22Rv1 (cell line): ENCODE measurements around the gene PTX3.

ENCODE experiments used
- ZFX ChIP-seq: fragments of 450-650 bp; IDR thresholded peaks from 2 replicates; pipeline ENCODE4 v1.6.1; 2017; ENCODE audit warnings: antibody characterized with exemption, borderline replicate concordance
- TF ChIP-seq, protein P1 (sequence below): fragments of 450-650 bp; IDR thresholded peaks from 2 replicates; pipeline ENCODE4 v1.5.1; 2017; ENCODE audit warnings: mild to moderate bottlenecking

DNA sequence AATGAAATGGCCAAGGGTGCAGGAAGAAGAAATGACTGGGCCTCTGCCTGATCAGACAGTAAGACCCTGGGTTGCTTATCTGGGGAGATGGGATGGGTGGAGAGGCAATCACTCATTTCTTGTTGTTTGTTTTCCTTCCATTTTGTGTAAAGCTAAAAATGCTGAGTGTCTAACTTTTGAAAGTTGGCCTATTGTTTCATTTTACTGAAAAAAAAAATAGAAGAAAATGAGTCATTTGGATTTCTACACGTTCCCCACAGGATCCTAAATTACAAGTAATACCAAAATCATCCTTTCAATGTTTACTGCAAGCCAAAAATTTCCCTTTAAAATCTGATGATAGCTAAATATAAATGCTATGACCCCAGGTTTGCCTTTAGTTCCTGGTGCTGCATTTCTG, 30.6 kb downstream of the PTX3 start:
- TF ChIP-seq, protein P1, sequence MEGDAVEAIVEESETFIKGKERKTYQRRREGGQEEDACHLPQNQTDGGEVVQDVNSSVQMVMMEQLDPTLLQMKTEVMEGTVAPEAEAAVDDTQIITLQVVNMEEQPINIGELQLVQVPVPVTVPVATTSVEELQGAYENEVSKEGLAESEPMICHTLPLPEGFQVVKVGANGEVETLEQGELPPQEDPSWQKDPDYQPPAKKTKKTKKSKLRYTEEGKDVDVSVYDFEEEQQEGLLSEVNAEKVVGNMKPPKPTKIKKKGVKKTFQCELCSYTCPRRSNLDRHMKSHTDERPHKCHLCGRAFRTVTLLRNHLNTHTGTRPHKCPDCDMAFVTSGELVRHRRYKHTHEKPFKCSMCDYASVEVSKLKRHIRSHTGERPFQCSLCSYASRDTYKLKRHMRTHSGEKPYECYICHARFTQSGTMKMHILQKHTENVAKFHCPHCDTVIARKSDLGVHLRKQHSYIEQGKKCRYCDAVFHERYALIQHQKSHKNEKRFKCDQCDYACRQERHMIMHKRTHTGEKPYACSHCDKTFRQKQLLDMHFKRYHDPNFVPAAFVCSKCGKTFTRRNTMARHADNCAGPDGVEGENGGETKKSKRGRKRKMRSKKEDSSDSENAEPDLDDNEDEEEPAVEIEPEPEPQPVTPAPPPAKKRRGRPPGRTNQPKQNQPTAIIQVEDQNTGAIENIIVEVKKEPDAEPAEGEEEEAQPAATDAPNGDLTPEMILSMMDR: no peak
- no peak for TF ChIP-seq ZFX
